Inflammatory macrophage treated with lipopolysaccharide for 1 hour (primary cell): ENCODE measurements around the gene FRAS1.
"Not testable (repeated sequence)": the region's sequence is repeated elsewhere in the genome, so short reads cannot be mapped to it uniquely, and the experiment has no call there.

Experiments
- DNase-seq, 2 donors: peaks; one replicate each; pipeline ENCODE4 v3.0.0-alpha.2; 2020 to 2022

The FRAS1 gene

GRCh38 chr4:78119698-78120097, 62.6 kb downstream of the FRAS1 start:
- DNase-seq = no peak

DNA sequence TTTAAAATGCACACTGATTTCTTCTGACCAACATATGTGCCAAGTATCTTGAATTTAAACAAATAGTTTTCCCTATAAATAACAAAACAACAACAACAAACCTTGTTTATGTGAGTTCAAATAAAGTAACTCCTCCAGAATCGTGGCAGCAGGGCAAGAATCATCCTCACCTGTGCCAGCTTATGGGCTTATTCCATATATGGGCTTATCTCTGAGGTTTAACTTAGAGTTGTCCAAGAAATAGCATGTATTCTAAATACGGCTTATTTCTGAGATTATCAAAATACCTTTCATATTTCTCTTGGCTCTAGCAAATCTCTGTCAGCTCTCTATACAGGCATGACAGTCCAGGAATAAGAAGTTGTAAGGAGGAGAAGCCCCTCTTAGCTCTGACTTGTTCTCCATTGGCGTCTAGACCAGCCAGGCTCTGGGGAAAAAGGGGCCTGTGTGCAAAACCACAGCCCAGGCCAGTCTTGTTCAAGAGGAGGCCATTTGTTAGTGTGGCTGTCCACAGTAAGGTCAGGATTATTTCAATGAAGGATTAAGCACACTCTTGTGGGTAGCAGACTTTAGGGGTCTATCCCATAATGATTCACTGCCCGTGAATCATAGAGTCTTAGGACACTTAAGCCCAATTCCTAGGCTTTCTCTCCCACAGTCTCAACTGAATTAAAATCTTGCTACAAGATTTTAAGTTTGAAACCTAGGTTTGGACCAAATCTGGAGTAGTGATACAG, 63.2 kb downstream of the FRAS1 start:
- no peak for DNase-seq

DNA sequence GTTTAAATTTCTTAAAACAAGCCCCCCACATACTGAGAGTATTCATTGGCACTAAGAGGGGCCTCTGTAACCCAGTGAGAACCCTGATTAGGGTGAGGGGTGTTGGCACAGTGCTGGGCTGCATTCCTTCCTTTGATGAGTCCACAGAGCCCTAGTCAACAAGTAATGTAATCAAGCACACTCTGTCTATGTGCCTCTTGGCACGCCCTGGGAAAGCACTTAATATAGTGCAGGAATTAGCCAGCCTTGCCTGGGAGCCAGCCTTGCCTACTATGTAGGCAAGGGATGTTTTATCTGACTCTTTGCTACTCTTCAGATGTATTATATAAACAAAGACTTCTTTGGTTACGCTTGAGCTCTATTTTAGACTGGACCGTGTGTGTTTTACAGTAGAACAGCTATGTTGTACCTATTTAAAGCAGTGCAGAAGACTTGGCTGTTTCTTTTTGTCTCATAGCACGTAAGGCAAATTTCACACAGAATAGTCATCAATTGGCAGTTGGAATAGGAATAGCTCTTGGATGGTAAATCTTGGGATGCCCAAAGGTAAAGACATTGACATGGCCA, 64.3 kb downstream of the FRAS1 start:
- no peak for DNase-seq

DNA sequence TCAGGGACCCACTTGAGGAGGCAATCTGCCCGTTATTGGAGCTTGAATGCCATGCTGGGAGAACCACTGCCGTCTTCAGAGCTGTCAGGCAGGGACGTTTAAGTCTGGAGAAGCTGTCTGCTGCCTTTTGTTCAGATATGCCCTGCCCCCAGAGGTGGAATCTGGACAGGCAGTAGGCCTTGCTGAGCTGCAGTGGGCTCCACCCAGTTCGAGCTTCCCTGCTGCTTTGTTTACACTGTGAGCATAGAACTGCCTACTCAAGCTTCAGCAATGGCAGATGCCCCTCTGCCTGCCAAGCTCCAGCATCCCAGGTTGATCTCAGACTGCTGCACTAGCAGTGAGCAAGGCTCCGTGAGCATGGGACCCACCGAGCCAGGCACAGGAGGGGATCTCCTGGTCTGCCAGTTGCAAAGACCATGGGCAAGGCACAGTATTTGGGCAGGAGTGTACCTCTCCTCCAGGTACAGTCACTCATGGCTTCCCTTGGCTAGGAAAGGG, 68.8 kb downstream of the FRAS1 start:
- DNase-seq = not testable (repeated sequence)

DNA sequence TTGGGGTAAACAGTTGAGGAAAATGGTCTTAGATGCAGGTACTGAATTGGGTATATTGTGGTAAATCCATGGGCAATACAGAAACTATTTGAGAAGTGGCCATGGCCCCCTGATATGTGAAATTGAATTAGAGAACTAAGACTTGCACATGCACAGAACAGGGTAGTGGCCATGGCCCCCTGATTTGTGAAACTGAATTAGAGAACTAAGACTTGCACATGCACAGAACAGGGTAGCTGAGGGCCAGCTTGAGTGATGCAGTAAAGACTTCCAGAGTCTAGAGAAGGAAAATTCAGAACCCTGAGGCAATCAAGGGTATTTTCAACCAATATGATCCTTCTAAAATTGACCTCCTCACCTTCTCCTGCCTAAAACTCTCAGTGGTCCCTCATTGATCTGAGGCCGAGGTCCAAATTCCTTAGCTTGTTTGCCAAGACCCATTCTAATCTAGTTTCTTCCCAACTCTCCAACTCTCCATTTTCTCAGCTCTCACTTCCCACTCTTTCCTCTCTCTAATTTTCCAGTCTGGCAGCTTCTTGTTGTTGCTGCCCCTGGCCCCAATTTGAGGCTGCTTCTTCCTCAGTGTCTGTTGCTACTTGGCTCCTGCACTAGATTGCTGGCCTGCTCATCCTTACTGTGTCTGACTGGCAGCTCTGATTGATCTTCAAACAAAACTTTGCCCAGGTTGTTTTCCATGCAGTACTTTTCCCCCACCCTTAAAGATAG, 72.4 kb downstream of the FRAS1 start:
- DNase-seq = no peak

DNA sequence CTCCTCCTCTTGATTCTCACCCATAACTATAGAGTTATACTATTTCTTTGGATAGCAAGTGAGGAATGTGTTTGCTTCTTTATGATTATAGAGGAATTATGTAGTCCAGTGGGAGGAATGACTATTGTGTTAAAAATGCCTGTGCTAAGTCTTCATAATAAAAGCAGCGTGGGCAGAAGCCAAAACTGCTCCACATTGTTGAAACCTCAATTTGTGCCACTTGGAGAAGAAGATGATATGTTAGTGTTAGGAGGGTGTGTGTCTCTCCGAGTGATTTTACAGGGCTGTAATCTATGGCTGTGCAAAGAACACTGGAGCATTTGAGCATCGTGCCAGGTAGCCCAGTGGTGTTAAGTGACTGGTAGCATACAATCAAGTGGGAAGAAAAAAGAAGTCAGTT, 74.3 kb downstream of the FRAS1 start:
- no peak for DNase-seq

DNA sequence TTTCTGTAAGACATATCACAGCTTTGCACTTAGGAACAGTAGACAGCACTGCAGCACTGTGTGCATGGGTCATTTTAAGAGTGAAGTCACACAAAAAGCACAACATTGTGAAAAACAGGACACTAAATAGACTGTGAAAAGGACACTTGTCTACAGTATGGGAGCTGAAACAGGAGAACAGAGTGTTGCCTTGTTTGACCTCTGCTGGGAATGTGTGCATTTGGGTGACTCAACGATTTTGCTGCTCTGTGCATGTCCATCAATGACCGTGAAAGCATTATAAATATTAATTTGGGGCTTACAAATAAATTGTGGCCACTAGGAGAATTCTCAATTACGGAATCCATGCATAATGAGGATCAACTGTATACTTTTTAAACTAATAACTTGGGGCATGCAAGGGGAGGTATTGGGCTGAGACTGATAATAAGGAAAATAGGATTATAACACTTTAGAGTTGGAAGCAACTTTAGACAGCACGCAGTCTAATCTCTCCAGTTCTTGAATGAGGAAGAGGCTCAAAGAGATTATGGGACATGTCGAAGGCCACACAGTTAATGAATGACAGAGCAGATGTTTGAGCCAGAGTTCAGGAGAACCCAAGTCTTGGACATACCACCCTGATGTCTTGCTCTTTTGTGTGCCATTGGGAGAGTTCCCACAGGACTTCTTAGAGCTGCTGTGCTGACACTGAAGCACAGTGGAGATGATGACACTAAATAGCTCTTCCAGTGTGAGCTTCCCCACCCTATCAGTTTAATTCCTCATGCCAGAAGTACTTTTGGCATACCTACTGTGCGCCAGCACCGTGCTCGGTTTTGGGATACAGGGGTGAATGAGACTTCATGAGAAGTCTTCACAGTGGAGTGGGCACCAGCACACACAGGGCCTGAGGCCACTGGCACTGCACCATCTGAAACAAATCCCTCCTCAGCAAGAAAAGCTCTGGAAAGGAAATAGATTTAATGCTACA, 79.3 kb downstream of the FRAS1 start:
- no peak for DNase-seq

GRCh38 chr4:78137532-78137931, 80.4 kb downstream of the FRAS1 start:
- no peak for DNase-seq

DNA sequence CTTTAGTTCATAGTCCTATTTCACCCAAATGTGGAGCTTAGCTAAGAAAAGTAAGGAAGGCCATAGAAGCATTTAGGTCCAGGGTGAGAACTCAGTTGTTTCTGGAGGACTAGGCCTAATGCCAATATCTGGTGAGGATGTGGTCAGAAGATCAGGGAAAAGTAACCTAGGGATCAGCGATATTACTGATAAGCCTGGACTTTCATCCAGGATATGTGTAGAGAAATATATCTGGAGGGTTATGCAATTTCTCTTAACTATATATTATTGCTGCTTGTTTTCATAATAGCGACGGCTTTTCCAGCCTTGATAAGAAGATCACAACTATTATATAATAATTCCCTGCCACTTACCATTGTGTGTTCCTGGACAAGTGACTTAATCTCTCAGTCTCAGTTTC, 81.1 kb downstream of the FRAS1 start:
- DNase-seq = no peak

- no peak for DNase-seq
Observed at GRCh38 chr4:78143634-78144033, 86.5 kb downstream of the FRAS1 start.

DNA sequence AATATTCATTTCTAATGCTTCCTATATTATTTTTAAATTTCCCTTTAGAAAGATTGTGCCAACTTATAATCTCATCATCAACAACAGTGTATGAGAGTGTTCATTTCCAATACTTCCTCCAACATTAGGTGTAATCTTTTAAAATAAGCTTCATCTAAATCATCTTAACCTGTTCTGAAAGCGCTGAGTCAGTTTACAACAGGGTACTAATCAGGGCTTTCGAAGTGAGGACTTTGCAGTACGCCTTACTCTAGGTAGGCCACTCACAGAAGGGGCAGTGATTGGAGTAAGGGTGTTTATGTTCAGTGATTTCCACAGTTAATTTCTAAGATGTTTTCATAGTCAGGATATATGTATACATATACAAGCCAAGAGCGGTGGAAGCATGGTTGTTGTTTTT, 87.9 kb downstream of the FRAS1 start:
- DNase-seq = no peak

DNA sequence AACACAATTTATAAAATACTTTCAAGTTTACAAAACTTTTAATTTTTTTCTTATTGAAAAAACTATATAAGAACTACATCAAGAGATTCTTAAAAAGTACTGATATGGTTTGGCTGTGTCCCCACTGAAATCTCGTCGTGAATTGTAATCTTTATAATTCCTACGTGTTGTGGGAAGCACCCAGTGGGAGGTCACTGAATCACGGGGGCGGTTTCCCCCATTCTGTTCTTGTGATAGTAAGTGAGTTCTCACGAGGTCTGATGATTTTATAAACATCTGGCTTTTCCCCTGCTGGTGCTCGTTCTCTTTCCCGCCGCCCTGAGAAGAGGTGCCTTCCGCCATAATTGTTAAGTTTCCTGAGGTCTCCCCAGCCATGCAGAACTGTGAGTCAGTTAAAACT, 88.5 kb downstream of the FRAS1 start:
- no peak for DNase-seq

DNA sequence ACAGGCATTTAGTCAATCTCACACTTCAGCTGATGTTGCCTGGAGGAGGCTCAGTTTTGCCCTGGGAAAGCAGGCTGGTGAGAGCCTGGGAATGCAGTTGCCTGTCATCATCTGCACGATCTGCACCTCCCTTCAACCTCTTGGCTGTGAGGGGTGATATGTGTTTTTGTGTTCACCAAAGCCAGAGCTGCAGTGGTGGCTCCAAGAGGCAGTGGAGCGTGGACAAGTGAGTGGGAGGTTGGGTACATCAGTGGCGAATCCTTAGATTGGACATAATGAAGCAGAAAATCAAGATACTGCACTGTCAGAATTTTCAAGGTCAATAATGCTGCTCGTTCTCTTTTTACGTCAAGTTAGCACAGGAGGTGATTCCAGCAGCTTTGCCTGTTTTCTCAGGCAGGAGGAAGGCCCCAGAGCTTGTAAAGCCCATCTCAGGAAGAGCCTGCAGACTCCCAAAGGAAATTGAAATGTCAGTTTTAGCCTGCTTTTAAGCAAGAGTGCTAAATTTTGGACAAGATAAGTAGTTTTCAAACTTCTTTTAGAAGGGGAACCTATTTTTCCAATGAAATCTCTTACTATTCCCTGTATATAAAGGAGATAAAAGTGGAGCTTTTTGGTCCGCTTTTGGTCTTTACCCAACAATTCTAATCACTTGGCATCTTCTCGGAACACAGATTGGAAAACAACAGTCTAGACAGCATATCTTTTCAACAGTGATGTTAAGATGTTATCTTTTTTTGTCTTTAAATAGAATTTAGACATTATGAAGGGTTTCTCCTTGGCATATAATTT, 92.8 kb downstream of the FRAS1 start:
- DNase-seq = no peak

GRCh38 chr4:78150543-78150864, 93.4 kb downstream of the FRAS1 start:
- no peak for DNase-seq

DNA sequence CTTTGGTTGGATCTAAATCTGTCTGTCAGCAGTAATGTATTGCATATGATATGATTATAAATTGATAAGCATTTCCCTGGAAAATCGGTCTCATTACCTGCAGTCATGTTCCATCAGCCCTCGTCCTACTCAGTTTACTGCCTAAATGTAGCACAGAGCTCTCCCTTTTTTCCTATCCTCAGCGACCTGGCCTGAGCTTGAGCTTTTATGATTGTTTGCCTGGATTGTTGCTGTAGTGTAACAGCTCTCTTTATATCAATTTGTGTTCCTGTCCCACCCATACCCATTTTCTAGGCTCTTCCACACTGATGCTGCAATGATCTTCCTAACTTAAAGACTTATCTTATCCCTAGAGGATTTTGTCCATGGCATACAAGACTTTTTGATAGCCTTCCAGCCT, 95.7 kb downstream of the FRAS1 start:
- no peak for DNase-seq

- DNase-seq = no peak
Observed at GRCh38 chr4:78154972-78155590, 98.0 kb downstream of the FRAS1 start.

- no peak for DNase-seq
Observed at GRCh38 chr4:78155616-78156105, 98.5 kb downstream of the FRAS1 start.

- DNase-seq = no peak
Observed at GRCh38 chr4:78156520-78156919, 99.4 kb downstream of the FRAS1 start.

DNA sequence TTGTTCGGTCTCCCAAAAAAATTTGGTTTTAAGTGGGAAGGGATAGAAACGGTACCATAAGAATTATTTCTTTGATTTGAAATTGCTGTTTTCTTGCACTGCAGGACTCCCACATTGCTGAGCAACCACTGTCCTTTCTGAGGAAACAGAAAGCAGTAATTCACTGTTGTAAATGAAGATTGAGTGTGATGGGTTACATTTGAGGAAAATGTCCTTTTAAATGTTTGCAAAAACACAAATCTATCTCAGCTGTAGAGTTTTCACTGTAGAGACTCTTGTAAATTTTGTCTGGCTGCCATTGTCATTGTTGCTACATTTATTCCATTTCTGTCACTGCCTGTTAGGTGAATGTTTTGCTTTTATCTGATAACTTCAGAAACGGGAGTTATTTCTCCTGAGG, 105.2 kb downstream of the FRAS1 start:
- no peak for DNase-seq

DNA sequence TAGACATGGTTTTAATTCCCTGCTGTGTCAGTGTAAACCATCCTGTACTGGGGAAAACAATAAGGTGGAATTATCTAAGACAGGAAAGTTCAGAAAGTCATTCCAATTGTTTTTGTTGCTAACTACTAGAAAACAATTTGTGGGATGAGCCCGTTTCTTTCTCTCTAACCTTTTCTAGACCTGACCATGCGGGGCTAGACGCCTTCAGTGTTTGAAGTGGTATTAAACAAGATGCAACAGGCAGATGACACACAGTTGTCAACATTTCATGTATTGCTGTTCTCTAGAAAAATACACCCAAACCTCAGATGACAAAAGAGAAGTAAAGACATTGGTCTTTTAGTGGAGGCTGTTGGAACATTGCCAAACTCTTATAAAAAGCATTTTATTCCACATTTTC, 105.7 kb downstream of the FRAS1 start:
- DNase-seq = no peak

- DNase-seq = no peak
Observed at GRCh38 chr4:78165758-78166157, 108.6 kb downstream of the FRAS1 start.

DNA sequence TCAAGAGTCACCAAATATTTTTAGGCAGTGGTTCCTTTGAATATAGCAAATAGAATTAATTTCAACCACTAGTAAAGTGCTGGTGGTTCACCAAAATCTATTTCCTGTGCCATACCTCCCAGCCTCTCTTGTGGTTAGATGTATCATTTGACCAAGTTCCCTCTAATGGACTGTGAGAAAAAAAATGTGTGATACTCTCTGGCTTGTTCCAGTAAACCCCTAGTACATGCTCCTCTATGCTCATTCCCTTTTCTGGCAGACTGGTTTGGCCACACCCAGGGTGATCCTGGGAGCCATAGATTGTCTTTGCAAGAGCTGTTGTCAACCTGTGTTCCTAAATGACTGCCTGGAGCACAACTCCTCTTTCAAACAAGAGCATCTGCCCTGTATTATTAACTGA, 109.5 kb downstream of the FRAS1 start:
- no peak for DNase-seq
